ENCODE data around the gene CLEC14A. TPM values are rescaled to one million over a fixed set of nuclear protein-coding genes. Genes with fewer than 3 reads are reported as not detected.

The CLEC14A gene
- total RNA-seq, 1 experiment from 2014 or later, result not detected

GRCh38 chr14:38238878-38239277 lies 17.0 kb downstream of the CLEC14A start:
- POLR2A ChIA-PET, result no interaction called here

GRCh38 chr14:38238332-38238731 lies 17.6 kb downstream of the CLEC14A start:
- Mint-ChIP-seq H3K4me1 (ENCODE audit: low read depth, unreplicated experiment) (no peaks in the 10 kb centered on the region), H3K27me3 (ENCODE audit: insufficient read depth, unreplicated experiment) (peaks cover 2% of the 10 kb centered on the region), H3K9me3 (ENCODE audit: unreplicated experiment) (no peaks in the 10 kb centered on the region), H3K27ac (ENCODE audit: unreplicated experiment) (no peak overlapping the region), H3K36me3 (ENCODE audit: insufficient read depth, unreplicated experiment) (no peaks in the 10 kb centered on the region), H3K4me3 (ENCODE audit: unreplicated experiment) (no peak overlapping the region)
- CTCF ChIA-PET, result no interaction called here
- no peak overlapping the region for H3K4me3 ChIP-seq (ENCODE audit: low read depth, low read length)
- POLR2A ChIA-PET, result no interaction called here
- no TSS peak for BruUV-seq (replicated peaks)
- intact Hi-C loops (cut with micrococcal nuclease; ENCODE audit: unreplicated experiment), result no loop called here
- no peaks in the 10 kb centered on the region for H3K9me3 ChIP-seq
- no peaks in the 10 kb centered on the region for H3K27me3 ChIP-seq (replicated peaks; ENCODE audit: control insufficient read depth, insufficient read depth, low read length)
- no peaks in the 10 kb centered on the region for H3K4me1 ChIP-seq
- DNase-seq, result no peak
- H3K36me3 ChIP-seq (ENCODE audit: control insufficient read depth, insufficient read depth, low read length), result no peaks in the 10 kb centered on the region
- no peak for TF ChIP-seq CTCF (IDR thresholded peaks at IDR 0.05; ENCODE audit: insufficient read depth in 1 of 2, low read depth in 1 of 2, low read length in 1 of 2, severe bottlenecking in 1 of 2, unreplicated experiment in 1 of 2)

More at GRCh38 chr14:38238878-38239277, 17.0 kb downstream of the CLEC14A start:
- no peaks in the 10 kb centered on the region for H3K36me3 Mint-ChIP-seq (ENCODE audit: insufficient read depth, unreplicated experiment)
- no peaks in the 10 kb centered on the region for H3K36me3 ChIP-seq (ENCODE audit: control insufficient read depth, insufficient read depth, low read length)
- H3K27ac Mint-ChIP-seq (ENCODE audit: unreplicated experiment), result no peak overlapping the region
- no peak overlapping the region for H3K4me3 Mint-ChIP-seq (ENCODE audit: unreplicated experiment)
- intact Hi-C loops (cut with micrococcal nuclease; ENCODE audit: unreplicated experiment), result no loop called here
- H3K9me3 Mint-ChIP-seq (ENCODE audit: unreplicated experiment), result no peaks in the 10 kb centered on the region
- no peaks in the 10 kb centered on the region for H3K27me3 ChIP-seq (replicated peaks; ENCODE audit: control insufficient read depth, insufficient read depth, low read length)
- H3K4me3 ChIP-seq (ENCODE audit: low read depth, low read length), result no peak overlapping the region
- no peak for DNase-seq
- no peak for TF ChIP-seq CTCF (IDR thresholded peaks at IDR 0.05; ENCODE audit: insufficient read depth in 1 of 2, low read depth in 1 of 2, low read length in 1 of 2, severe bottlenecking in 1 of 2, unreplicated experiment in 1 of 2)
- peaks cover 2% of the 10 kb centered on the region for H3K27me3 Mint-ChIP-seq (ENCODE audit: insufficient read depth, unreplicated experiment)
- no peaks in the 10 kb centered on the region for H3K4me1 ChIP-seq
- CTCF ChIA-PET, result no interaction called here
- no peaks in the 10 kb centered on the region for H3K4me1 Mint-ChIP-seq (ENCODE audit: low read depth, unreplicated experiment)
- H3K9me3 ChIP-seq, result no peaks in the 10 kb centered on the region
- no TSS peak for BruUV-seq (replicated peaks)

DNA sequence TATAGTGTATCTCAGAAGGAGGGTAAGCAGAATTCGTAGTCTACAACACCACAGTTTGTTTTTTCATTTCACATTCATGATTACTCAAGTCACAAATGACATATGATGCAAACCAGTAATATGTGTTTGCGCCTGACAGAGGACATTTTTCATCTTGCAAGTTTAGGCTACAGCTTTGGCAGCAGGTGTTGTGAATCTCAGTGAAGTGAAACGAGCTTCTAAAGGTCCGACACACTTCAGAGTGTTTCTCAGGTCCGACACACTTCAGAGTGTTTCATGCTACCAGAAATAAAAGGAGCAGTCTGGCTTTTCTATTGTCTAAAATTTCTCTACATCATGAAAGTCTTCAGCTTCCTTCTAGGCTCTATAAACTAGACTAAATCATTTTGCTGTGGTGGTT lies 22.7 kb downstream of the CLEC14A start:
- CTCF ChIA-PET, result interaction anchor here (0.5 kb wide), 1 partner anchor 90 kb away, joined by 3 read pairs; no protein-coding TSS in a partner anchor
- Mint-ChIP-seq H3K4me1 (ENCODE audit: low read depth, unreplicated experiment) (no peaks in the 10 kb centered on the region), H3K9me3 (ENCODE audit: unreplicated experiment) (no peaks in the 10 kb centered on the region), H3K27ac (ENCODE audit: unreplicated experiment) (no peak overlapping the region), H3K27me3 (ENCODE audit: insufficient read depth, unreplicated experiment) (peaks cover 10% of the 10 kb centered on the region), H3K36me3 (ENCODE audit: insufficient read depth, unreplicated experiment) (no peaks in the 10 kb centered on the region), H3K4me3 (ENCODE audit: unreplicated experiment) (no peak overlapping the region)
- DNase-seq, result no peak
- no peaks in the 10 kb centered on the region for H3K27me3 ChIP-seq (replicated peaks; ENCODE audit: control insufficient read depth, insufficient read depth, low read length)
- H3K4me3 ChIP-seq (ENCODE audit: low read depth, low read length), result no peak overlapping the region
- intact Hi-C loops (cut with micrococcal nuclease; ENCODE audit: unreplicated experiment), result no loop called here
- no peaks in the 10 kb centered on the region; the same call in 1 of the 2 replicates for H3K9me3 ChIP-seq
- H3K4me1 ChIP-seq, result no peaks in the 10 kb centered on the region
- no TSS peak for BruUV-seq (replicated peaks)
- no peaks in the 10 kb centered on the region for H3K36me3 ChIP-seq (ENCODE audit: control insufficient read depth, insufficient read depth, low read length)
- TF ChIP-seq CTCF (IDR thresholded peaks at IDR 0.05; ENCODE audit: insufficient read depth in 1 of 2, low read depth in 1 of 2, low read length in 1 of 2, severe bottlenecking in 1 of 2, unreplicated experiment in 1 of 2), result no peak
- POLR2A ChIA-PET, result no interaction called here
